Measurements from ENCODE around the gene FRMPD2.
"Not testable (repeated sequence)": the region's sequence is repeated elsewhere in the genome, so short reads cannot be mapped to it uniquely, and the experiment has no call there.

FRMPD2 gene

DNA sequence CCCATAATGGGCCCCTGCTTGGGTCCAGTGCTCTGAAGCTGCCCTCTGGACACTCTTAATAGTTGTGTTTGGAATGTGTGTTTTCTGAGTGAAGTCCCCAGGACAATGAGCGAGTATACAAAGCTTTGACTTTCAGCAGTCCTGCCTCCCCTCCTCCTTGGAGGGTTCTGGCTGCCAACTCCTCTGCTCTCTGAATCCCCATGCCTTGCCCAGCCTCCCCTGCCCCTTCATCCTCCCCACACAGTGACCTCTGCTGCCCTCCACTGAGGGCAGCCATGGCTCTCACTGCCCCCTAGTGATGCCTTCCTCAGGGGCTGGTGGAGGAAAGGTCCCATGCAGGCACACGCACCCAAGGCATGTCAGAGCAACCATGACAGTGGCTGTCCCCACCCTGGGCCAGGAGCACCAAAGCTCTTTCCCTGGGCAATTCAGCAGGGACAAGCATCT lies 40.9 kb downstream of the FRMPD2 start:
- DNase-seq (ENCODE audit: low read depth, low spot score) = no peak

DNA sequence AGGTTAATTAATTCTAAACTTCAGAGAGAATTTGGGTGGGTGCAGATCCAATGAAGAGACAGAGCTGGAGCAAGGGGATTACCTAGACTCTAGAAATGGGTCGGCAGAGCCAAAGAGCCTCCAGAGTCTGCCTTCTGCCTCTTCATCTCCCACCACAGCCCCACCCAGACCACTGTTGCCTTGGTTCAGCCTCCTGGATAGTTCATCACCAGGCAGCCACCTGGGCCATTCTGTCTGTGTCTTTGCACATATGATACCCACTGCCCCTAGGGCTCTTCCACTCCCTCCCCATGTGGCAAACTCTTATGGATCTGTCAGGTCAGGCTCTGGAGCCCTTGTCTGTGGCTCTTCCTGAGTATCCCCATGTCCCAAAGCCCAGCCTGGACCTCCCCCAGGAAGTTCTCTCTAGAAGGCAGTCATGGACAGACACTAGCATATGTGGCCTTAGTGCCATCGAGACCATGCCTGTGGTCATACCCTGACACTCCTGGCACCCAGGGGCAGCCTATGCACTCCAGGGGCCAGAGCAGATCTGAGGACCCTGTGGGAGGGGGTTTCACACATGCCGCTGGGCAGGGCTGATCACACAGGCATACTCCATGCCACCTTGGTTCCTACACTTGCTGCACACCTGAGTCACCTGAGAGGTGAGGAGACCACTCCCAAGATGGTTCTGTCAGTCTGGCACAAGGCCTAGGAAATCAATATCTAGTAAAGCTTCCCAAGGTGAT lies 41.6 kb downstream of the FRMPD2 start:
- DNase-seq (ENCODE audit: low read depth, low spot score) = no peak

- DNase-seq (ENCODE audit: low read depth, low spot score) = no peak
These were observed 42.7 kb downstream of the FRMPD2 start for GRCh38 chr10:48231699-48232315.

DNA sequence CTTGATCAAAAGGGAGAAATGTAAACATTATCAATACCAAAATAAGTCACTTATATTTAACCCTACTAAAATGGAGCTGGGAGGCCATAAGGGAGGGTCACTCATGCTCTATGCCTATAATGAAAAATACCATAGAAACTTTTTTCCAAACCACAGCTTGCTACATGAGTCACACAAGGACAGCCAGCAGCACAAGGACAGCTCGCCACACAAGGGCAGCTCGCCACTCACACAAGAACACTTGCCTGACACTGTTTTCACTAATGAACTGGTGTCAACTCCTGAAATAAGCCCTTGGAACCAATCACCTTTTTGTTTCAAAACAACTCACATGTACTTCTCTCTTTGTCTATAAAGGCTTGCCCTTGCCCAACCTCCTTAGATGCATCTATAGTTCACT lies 43.3 kb downstream of the FRMPD2 start:
- peak; percentile 28 for DNase-seq (ENCODE audit: low read depth, low spot score)

DNA sequence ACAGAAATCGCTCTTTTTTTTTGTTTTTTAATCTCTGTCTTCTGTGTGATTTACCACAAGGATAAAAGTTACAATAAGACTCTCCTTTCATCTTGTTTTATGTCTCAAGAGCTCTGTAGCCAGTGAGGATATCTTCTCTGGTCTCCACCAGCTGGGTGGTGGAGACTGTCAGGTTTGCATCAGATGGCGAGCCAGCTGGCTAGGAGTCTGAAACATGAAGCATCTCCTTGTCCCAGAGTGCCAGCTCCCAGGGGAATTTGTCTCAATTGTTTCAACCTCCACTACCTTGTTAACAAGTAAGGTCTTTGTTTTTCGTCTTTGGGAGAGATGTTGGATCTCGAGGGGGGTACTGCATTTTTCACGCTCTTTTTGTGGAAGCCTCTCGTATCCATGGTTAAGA lies 47.3 kb downstream of the FRMPD2 start:
- no peak for DNase-seq (ENCODE audit: low read depth, low spot score)

DNA sequence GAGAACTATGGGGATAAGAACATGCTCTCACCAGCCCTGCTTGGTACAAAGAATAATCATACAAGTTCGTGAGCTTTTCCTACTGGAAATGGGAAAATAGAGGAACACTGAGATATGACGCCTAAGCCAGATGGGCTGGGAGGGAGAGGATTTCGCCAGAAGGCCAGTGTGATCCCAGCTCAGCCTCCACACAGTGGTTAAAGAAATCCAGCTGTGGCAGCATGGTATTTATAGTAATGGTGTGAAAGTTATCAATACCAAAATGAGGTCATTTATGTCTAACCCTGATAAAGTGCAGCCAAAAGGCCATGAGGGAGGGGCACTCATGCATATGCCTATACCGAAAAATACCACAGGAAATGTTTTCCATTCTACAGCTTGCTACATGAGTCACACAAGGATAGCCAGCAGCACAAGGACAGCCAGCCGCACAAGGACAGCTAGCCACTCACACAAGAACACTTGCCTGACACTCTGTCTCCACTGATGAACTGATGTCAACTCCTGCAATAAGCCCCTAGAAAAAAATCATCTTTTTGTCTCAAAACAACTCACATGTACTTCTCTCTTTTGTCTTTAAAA lies 49.4 kb downstream of the FRMPD2 start:
- no peak for DNase-seq (ENCODE audit: low read depth, low spot score)

GRCh38 chr10:48224296-48224695 lies 50.2 kb downstream of the FRMPD2 start:
- DNase-seq (ENCODE audit: low read depth, low spot score) = no peak

DNA sequence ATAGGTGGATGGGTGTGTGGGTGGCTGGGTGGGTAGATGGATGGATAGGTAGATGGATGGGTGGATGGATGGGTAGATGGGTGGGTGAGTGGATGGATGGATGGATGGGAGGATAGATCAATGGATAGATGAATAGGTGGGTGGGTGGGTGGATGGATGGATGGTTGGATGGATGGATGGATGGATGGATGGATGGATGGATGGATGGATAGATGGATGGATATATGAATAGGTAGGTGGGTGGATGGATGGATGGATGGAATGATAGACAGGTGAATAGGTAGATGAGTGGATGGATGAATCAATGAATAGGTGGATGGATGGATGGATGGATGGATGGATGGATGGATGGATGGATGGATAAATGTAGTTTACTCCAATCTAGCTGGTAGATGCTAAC lies 52.7 kb downstream of the FRMPD2 start:
- no peak for DNase-seq (ENCODE audit: low read depth, low spot score)

- DNase-seq (ENCODE audit: low read depth, low spot score) = not testable (repeated sequence)
These were observed 53.5 kb downstream of the FRMPD2 start for GRCh38 chr10:48221031-48221430.

GRCh38 chr10:48219194-48219593 lies 55.3 kb downstream of the FRMPD2 start:
- no peak for DNase-seq (ENCODE audit: low read depth, low spot score)

DNA sequence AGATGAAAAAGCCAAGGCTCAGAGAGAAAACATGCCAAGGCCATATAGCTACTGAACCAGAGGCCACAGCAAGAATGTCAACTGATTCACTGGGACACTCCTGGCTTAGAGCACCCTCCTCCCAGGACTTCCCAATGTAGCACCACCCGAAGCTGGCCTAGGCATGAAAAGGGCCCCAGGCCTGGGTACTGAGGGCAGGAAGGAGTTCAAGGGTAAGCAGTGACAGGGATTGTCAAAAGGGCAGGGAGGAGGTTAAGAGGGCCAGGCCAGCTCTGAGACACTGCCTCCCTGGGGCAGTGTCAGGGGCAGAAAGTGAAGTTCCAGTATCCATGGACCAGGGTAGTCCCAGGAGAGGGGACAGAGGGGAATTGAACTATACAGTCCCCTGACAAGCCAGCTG lies 57.8 kb downstream of the FRMPD2 start:
- DNase-seq (ENCODE audit: low read depth, low spot score) = no peak

GRCh38 chr10:48216204-48216505 lies 58.3 kb downstream of the FRMPD2 start:
- DNase-seq (ENCODE audit: low read depth, low spot score) = no peak

DNA sequence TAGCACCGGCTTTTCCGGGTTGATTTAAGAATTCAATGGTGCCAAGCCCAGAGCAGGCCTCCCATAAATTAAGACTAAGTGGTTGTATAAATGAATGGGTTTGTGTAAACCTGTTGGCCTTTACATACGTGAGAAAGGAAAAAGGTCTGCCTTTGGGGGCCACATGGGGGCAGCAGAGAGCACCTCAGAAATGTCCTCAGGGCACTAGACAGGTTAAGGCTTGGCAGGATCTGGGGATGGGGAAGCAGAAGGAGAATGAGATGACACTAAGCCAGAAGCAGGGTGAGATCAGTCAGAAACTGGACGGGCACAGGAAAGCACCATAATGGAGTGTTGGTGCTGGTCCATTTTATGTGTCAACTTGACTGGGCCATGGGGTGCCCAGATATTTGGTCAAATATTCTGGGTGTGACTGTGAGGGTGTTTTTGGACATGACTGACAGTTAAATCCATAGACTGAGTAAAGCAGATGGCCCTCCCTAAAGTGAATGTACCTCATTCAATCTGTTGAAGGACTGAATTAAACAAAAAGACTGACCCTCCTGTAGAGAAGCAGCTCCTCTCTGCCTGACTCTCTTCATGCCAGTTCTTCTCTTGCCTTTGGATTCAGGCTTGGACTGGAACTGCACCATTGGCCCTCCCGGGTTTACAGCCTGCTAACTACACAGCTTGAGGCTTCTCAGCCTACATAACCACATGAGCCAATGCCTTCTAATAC lies 58.9 kb downstream of the FRMPD2 start:
- DNase-seq (ENCODE audit: low read depth, low spot score) = peak; percentile 55

DNA sequence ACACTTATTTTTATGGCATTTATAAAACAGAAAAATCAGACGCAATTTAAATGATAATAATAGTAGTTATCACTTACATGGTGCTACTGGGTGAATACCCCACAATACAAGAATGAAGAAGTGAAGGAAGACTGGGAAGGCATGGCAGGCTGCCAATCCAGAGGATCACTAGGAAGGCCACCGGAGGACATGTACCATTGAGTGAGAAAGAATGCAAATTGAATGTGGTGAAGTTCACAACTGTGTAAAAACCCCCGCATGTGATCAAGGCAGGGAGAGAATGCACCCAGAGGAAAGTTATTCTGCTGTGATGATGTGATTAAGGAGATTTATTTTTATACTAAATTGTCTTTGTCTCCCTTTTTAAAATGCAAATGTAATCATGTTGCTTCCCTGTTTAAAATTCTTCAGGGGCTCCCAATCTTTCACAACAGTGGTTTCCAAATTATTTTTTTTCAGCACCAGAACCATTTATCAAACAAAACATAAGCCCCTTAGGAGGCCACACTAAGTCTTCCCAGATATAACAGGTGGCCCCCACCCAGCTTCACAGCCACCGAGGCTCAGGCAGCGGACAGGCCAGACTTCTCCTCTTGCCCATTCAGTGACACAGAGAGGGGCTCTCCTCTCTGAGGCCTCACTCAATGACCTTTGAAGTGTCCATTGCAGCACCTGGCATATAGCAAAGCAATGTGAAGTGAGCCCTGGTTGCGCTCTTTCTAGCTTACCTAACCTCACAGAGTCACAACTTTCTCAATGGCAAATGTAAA lies 59.6 kb downstream of the FRMPD2 start:
- DNase-seq (ENCODE audit: low read depth, low spot score) = no peak

DNA sequence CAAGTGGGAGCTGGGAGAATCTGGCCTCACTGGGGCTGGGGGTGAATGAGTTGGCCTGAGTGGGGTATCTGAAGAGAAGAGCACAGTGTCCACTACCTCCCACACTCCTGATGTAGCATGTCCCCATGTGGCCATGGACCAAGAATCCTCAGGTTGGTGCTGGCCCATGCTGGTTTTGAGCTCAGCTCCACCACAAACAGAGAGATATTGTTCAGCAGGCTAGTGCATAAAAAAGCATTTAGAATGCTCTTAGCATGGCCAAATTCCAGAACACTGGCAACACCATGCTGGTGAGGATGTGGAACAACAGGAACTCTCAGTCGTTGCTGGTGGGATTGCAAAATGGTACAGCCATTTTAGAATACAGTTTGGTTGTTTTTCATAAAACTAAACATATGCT lies 61.4 kb downstream of the FRMPD2 start:
- no peak for DNase-seq (ENCODE audit: low read depth, low spot score)

DNA sequence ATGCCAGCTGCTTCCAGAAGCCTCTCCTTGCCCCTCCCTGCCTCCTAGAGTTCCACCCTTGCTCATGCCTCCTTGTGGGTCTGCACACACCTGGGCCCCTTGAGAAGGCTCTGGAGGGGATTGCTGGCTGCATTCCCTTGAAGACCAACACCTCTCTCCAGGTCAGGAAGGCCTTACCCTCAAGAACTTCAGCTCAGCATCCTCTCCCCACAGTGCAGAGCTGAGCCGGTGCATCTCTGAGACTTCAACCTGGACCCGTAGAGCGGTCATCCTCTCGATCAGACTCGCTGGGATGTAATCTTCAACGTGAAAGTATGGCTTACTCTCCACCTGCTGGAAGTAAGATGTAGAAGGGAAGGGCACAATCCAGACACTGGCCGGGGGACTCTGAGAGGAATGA lies 62.7 kb downstream of the FRMPD2 start:
- no peak for DNase-seq (ENCODE audit: low read depth, low spot score)

DNA sequence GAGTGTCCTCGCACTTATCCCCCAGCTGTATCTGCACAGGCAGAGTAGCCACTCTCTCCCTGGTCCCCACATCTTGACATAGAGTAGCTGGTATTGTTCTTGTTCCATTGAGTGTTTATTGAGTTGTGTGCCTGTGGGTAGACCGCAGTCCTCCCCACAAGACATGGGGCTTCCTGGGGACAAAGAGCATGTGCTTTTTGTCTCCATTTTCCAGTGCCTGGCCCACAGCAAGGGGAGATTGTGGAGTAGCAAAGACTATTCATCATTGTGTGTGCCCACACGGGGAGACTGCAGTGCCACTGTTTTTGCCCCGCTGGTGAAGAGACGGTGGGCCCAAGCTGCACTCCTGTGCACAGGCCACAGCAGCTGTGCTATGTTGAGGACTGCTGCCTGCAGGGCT lies 63.5 kb downstream of the FRMPD2 start:
- DNase-seq (ENCODE audit: low read depth, low spot score) = no peak

GRCh38 chr10:48210391-48210790 lies 64.1 kb downstream of the FRMPD2 start:
- no peak for DNase-seq (ENCODE audit: low read depth, low spot score)

DNA sequence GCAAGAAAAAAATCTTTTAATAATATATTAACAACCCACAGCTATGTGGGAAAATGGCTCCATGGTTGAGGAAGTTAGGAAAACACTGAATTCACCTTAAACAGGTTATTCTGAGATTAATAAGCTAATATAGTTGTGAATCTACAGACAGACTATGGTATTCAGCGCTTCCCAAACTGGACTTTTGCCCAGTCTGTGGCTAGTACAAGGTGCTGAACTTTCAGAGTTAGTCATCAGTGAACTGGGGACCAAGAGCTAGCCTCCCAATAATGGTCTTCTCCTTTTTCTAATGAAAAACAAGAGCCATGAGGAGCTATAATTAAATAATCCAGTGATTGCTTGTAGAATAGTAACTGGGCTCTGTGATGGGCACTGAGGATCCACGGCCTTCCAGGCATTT lies 65.3 kb downstream of the FRMPD2 start:
- peak; percentile 22 for DNase-seq (ENCODE audit: low read depth, low spot score)

DNA sequence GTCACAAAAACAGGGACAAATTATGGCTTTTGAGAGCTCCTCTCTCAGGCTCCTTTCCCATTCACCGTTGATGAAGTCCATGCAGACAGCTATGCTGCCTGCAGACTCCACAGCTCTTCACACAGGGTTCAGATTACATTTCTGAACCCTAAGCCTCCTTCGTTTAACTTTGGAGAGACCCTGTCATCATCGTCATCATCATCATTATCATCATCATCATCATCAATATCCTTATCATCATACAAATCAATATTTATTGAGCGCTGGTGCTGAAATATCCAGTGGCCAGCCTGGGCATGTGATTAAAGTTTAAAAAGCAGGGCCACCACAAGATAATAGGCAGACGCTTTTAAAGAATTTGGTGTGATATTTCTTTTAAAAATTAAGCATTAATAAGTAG lies 66.6 kb downstream of the FRMPD2 start:
- DNase-seq (ENCODE audit: low read depth, low spot score) = no peak

GRCh38 chr10:48206482-48207250 lies 67.8 kb downstream of the FRMPD2 start:
- DNase-seq (ENCODE audit: low read depth, low spot score) = no peak

Data from astrocyte of the hippocampus (primary cell).